Activated naive CD8-positive, alpha-beta T cell treated with anti-CD3 and anti-CD28 coated beads, Interleukin-2, amount 50 U/mL, for 16 hours (primary cell): Measurements from ENCODE around the gene KDM6B.

Source experiments
- DNase-seq: peaks from one replicate; pipeline ENCODE4 v3.0.0-alpha.2; 2020; ENCODE audit warnings: low read depth, low spot score

Gene KDM6B

GRCh38 chr17:7841396-7841914, 7.4 kb downstream of the KDM6B start:
- peak; percentile 85 for DNase-seq

GRCh38 chr17:7841915-7842379, 7.9 kb downstream of the KDM6B start:
- peak; percentile 76 for DNase-seq

- DNase-seq, result peak; percentile 97
These were observed 8.6 kb downstream of the KDM6B start for GRCh38 chr17:7842380-7843256.

GRCh38 chr17:7843257-7843535, 9.2 kb downstream of the KDM6B start:
- no peak for DNase-seq

GRCh38 chr17:7843536-7844291, 9.7 kb downstream of the KDM6B start:
- DNase-seq, result peak; percentile 79

- DNase-seq, result peak; percentile 70
These were observed 10.5 kb downstream of the KDM6B start for GRCh38 chr17:7844292-7845154.

- DNase-seq, result no peak
These were observed 11.5 kb downstream of the KDM6B start for GRCh38 chr17:7845359-7846062.

- no peak for DNase-seq
These were observed 12.2 kb downstream of the KDM6B start for GRCh38 chr17:7846063-7846735.

GRCh38 chr17:7846765-7847661, 13.0 kb downstream of the KDM6B start:
- no peak for DNase-seq

GRCh38 chr17:7848131-7848579, 14.1 kb downstream of the KDM6B start:
- no peak for DNase-seq

GRCh38 chr17:7848739-7849129, 14.7 kb downstream of the KDM6B start:
- DNase-seq, result no peak

GRCh38 chr17:7849130-7849750, 15.2 kb downstream of the KDM6B start:
- no peak for DNase-seq

- no peak for DNase-seq
These were observed 15.9 kb downstream of the KDM6B start for GRCh38 chr17:7849751-7850504.

GRCh38 chr17:7850701-7851437, 16.9 kb downstream of the KDM6B start:
- no peak for DNase-seq

- DNase-seq, result peak; percentile 85
These were observed 17.6 kb downstream of the KDM6B start for GRCh38 chr17:7851438-7852261.

- DNase-seq, result no peak
These were observed 18.2 kb downstream of the KDM6B start for GRCh38 chr17:7852262-7852670.
